ENCODE results near the gene MASP2.
"Not testable (repeated sequence)": the region's sequence is repeated elsewhere in the genome, so short reads cannot be mapped to it uniquely, and the experiment has no call there.

Gene MASP2

DNA sequence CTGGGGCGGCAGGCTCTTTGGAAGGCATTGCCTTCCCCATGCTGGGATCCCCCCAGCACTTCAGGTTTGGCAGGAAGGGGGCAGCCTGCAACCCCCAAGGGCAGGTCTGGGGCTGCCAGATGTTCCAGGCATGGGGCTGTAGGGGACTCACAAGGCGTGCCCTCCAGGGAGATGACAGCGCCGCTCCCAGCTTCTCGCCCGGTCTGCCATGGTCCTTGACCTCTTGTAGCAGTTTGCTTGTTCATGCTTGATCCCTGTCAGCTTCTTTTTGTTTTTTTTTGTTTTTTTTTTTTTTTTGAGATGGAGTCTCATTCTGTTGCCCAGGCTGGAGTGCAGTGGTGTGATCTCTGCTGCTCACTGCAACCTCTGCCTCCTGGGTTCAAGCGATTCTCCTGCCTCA lies 56.2 kb downstream of the MASP2 start:
- DNase-seq (ENCODE audit: low read depth in 2 of 2), result no peak

DNA sequence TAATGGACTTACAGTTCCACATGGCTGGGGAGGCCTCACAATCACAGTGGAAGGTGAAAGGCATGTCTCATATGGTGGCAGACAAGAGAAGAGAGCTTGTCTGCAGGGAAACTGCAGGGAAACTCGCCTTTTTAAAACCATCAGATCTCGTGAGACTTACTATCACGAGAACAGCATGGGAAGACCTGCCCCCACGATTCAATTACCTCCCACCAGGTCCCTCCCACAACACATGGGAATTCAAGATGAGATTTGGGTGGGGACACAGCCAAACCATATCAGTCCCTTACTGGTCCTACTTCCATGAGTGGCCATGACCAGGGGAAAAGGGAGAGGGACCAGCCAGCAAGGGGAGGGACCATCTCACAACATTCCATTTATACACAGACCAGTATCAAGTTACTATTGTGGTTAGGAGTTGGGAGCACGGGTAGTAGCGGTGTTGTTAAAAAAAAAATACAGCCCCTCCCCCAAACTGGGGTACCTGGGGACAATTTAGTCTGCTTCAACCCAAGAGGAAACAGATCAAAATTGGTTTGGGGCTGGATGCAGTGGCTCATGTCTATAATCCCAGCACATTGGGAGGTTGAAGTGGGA lies 57.0 kb downstream of the MASP2 start:
- DNase-seq (ENCODE audit: low read depth in 2 of 2), result not testable (repeated sequence)

DNA sequence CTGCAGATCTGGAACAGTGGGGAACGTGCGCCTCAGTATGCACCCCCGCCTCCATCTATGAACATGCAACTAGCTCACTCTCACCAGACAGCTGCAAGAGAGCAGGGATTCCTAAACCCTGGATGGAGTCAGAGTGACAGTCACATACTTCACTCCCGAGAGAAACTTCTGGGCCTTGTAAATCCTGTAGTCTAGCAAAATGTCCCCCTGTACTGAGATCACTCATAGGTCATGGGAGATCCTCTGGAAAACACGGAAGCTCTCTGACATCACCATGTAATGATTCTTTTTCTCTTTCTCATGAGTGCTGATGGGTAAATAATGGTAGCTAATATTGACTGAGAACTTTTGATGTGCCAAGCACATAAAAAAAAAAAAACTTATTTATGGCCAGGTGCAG lies 57.9 kb downstream of the MASP2 start:
- no peak for DNase-seq (ENCODE audit: low read depth in 2 of 2)

DNA sequence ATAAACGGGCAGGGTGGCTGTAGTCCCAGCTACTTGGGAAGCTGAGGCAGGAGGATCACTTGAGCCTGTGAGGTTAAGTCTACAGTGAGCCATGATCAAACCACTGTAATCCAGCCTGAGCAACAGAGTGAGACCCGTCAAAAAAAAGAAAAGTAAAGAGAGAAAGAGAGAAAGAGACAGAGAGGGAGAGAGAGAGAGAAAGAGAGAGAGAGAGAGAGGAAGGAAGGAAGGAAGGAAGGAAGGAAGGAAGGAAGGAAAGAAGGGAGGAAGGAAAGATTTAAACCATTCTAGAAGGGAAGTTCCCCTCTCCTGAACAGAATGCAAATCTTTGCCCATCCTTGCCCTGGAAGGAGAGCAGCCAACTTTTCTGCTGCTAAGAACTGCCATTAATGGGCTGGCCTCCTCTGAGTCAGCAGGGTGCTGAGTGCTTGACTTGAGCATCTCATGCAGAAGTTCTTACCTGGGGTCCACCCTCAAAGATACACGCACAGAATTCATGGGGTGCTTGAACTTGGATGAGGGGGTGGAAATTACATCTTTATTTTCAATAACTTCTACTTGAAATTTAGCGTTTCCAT lies 59.1 kb downstream of the MASP2 start:
- no peak for DNase-seq (ENCODE audit: low read depth in 2 of 2)

DNA sequence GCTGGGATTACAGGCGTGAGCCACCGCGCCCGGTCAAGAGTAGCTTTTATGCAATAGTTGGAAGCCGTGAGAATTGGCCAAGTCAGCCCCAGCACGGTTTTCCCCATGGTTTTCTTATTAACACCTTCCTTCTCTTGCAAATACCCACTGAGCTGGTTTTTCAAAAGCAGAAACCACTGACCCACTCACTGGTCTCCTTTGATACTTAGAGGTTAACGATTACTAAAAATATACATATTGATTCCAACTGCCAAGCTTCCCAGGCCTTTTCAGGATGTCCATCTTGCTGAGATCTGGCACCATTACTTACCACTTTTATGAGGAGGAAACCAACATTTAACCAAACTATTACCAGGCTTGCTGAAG lies 60.5 kb downstream of the MASP2 start:
- no peak for DNase-seq (ENCODE audit: low read depth in 2 of 2)

DNA sequence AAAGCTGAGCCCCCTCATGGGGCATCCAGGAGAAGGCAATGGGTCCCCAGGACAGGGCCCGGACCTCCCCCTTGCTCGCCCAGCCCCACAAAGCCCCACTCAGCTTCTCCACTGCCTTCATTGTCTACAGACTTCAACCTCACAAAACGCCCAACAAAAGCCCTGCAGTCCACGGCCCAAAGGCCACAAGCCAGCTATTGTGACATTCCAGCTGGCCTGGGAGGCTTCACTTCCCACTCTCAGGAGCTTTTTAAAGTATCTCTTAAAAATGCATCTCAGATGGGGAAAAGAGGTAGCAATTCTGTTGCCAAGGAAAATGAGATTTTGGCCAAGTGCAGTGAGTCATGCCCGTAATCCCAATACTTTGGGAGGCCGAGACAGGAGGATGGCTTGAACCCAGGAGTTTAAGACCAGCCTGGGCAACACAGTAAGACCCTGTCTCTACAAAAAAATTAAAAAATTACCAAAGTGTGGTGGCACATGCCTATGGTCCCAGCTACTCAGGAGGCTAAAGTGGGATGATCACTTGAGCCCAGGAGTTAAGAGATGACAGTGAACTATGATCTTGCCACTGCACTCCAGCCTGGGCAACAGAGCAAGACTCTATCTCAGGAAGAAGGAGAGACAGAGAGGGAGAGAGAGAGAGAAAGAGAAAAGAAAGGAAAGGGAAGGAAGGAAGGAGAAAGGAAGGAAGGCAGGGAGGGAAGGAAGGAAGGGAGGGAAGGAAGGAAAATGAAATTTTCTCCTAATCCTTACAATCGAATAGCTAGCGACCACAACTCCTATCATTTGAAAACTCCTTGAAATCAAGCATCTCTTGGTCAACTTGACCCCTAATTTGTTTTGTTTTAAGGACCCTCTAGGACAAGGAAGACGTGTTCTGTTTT lies 66.0 kb downstream of the MASP2 start:
- no peak for DNase-seq (ENCODE audit: low read depth in 2 of 2)

DNA sequence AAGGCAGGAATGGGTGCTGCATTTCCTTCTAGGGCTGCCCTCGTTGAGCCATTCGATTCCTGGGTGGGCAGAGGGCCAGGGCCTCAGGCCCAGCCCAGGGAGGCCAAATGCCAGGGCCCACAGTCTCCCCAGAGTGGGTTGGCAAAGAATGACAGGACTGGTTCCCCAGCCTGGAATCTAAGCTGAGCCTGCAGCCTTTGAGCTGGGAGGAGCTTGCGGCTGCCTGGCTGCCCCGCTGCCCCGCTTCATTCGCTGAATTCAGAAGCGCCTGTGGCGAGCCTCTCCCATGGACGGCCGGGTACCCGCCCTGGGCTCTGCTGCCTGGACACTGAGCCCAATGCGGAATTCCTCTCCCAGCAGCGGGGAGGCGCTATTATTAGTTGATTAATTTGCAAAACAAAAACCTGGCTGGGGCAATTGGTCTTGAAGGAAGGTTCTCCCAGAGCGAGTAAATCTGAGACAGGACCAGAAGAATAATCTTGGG lies 66.9 kb downstream of the MASP2 start:
- DNase-seq (ENCODE audit: low read depth in 2 of 2), result no peak

DNA sequence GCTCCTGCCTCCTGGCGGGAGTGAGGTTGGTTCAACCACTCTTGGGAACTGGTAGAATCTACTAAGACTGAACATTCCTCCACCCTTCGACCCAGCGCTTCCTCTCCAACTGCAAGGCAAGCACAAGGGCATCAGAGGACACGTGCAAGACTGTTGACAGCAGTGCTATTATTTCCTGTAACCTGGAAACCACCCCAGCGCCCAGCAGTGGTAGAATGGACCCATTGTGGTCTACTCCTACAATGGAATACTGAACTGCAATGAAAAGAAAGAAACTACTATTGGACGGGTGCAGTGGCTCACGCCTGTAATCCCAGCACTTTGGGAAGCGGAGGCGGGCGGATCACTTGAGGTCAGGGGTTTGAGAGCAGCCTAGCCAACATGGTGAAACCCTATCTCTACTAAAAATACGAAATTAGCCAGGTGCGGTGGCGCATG lies 67.5 kb downstream of the MASP2 start:
- no peak for DNase-seq (ENCODE audit: low read depth in 2 of 2)

DNA sequence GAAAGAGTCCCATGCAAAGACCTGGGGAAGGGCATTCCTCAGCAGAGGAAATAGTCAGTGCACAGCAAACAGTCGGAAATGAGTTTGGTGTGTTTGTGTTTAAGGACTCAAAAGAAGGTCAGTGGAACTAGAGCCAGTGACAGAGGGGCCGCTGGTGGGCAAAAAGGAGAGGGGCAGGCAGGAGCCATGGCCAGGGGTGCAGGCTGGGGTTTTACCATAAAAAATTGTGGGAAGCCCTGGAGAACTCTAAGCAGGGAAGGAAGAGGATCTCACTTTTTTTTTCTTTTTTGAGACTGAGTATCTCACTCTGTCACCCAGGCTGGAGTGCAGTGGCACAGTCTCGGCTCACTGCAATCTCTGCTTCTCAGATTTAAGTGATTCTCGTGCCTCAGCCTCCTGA lies 68.3 kb downstream of the MASP2 start:
- no peak for DNase-seq (ENCODE audit: low read depth in 2 of 2)

Data from activated CD4-positive, alpha-beta T cell treated with anti-CD3 and anti-CD28 coated beads for 24 hours (primary cell).